GM23338 (cell line): ENCODE measurements around the gene TNS1. TPM values are rescaled to one million over a fixed set of nuclear protein-coding genes. Genes with fewer than 3 reads are reported as not detected.

Experiments used
- ATAC-seq: fragments of 200-7000 bp; cut with Tn5 transposase; 3 replicates; pipeline ENCODE4 v1.9.1; 2020
- DNase-seq: peaks from one replicate; pipeline ENCODE4 v3.0.0-alpha.2; 2015; ENCODE audit warnings: low spot score
- H2AFZ ChIP-seq: fragments of 200-600 bp; sonication (generic); 2 replicates; pipeline ENCODE4 v1.8.0; 2016; ENCODE audit warnings: antibody characterized with exemption, mild to moderate bottlenecking, moderate library complexity
- H3F3A ChIP-seq: fragments of 200-600 bp; sonication (generic); replicated peaks from 2 replicates; pipeline ENCODE4 v1.8.0; 2017; ENCODE audit warnings: antibody characterized with exemption, mixed run types, low read depth
- H3K27ac ChIP-seq: fragments of 200-600 bp; sonication (generic); 2 replicates; pipeline ENCODE4 v1.6.1; 2016; ENCODE audit warnings: low read depth
- H3K27me3 ChIP-seq: fragments of 200-600 bp; sonication (generic); 2 replicates; pipeline ENCODE4 v1.8.0; 2016; ENCODE audit warnings: mild to moderate bottlenecking, mixed run types, moderate library complexity; ENCODE audit not compliant: insufficient read depth
- H3K36me3 ChIP-seq: fragments of 200-600 bp; sonication (generic); 2 replicates; pipeline ENCODE4 v1.8.0; 2016; ENCODE audit warnings: mild to moderate bottlenecking; ENCODE audit not compliant: insufficient read depth
- H3K4me1 ChIP-seq: fragments of 200-600 bp; sonication (generic); 2 replicates; pipeline ENCODE4 v1.8.0; 2016; ENCODE audit warnings: mild to moderate bottlenecking, moderate library complexity; ENCODE audit not compliant: insufficient read depth
- H3K4me2 ChIP-seq: fragments of 200-600 bp; sonication (generic); 2 replicates; pipeline ENCODE4 v1.7.1; 2017; ENCODE audit warnings: mixed run types
- H3K4me3 ChIP-seq: fragments of 200-600 bp; sonication (generic); 2 replicates; pipeline ENCODE4 v1.6.1; 2016; ENCODE audit warnings: mixed run types
- H3K79me2 ChIP-seq: fragments of 200-600 bp; sonication (generic); replicated peaks from 2 replicates; pipeline ENCODE4 v1.8.0; 2017; ENCODE audit warnings: mild to moderate bottlenecking; ENCODE audit not compliant: insufficient read depth
- H3K9me2 ChIP-seq: fragments of 200-600 bp; sonication (generic); 2 replicates; pipeline ENCODE4 v1.8.0; 2017; ENCODE audit not compliant: insufficient read depth
- H4K20me1 ChIP-seq: fragments of 200-600 bp; sonication (generic); replicated peaks from 2 replicates; pipeline ENCODE4 v1.8.0; 2017; ENCODE audit warnings: mild to moderate bottlenecking; ENCODE audit not compliant: insufficient read depth
- H3K27ac Mint-ChIP-seq: 2 replicates; pipeline ENCODE4 v1.8.0; 2020; ENCODE audit warnings: inconsistent platforms, mild to moderate bottlenecking, moderate library complexity, mixed read lengths
- H3K27me3 Mint-ChIP-seq: 3 replicates; pipeline ENCODE4 v1.8.0; 2022; ENCODE audit warnings: low read depth, mild to moderate bottlenecking, moderate library complexity, mixed read lengths, inconsistent platforms; ENCODE audit not compliant: insufficient read depth, poor library complexity
- H3K36me3 Mint-ChIP-seq: 3 replicates; pipeline ENCODE4 v1.8.0; 2021; ENCODE audit warnings: low read depth, mild to moderate bottlenecking, inconsistent platforms, moderate library complexity, mixed read lengths
- H3K4me1 Mint-ChIP-seq: 3 replicates; pipeline ENCODE4 v1.8.0; 2020; ENCODE audit warnings: mild to moderate bottlenecking, inconsistent platforms, mixed read lengths
- H3K4me3 Mint-ChIP-seq: 3 replicates; pipeline ENCODE4 v1.8.0; 2021; ENCODE audit warnings: moderate library complexity, mild to moderate bottlenecking, inconsistent platforms, mixed read lengths
- H3K9me3 Mint-ChIP-seq: 3 replicates; pipeline ENCODE4 v1.8.0; 2020; ENCODE audit warnings: moderate library complexity, mild to moderate bottlenecking, inconsistent platforms, mixed read lengths
- CREB1 ChIP-seq: fragments of 250-450 bp; sonication (Bioruptor Pico); IDR thresholded peaks from 2 replicates; pipeline ENCODE4 v1.5.0; 2020; ENCODE audit warnings: low read depth, mild to moderate bottlenecking, moderate library complexity
- EZH2 ChIP-seq: fragments of 200-600 bp; sonication (generic); IDR thresholded peaks from one replicate; pipeline ENCODE4 v1.8.0; 2017; ENCODE audit warnings: antibody characterized with exemption, mild to moderate bottlenecking, low read depth; ENCODE audit not compliant: unreplicated experiment
- EZH2phosphoT487 ChIP-seq: fragments of 200-600 bp; sonication (generic); IDR thresholded peaks from one replicate; pipeline ENCODE4 v1.8.1; 2018; ENCODE audit warnings: antibody characterized with exemption; ENCODE audit not compliant: unreplicated experiment
- JUNB ChIP-seq: IDR thresholded peaks from one replicate; pipeline ENCODE4 v1.6.1; 2016; ENCODE audit warnings: antibody characterized with exemption; ENCODE audit not compliant: unreplicated experiment
- POLR2AphosphoS5 ChIP-seq: IDR thresholded peaks from 2 replicates; pipeline ENCODE4 v1.6.1; 2016; ENCODE audit warnings: antibody characterized with exemption, low read depth
- STAT1 ChIP-seq: IDR thresholded peaks from one replicate; pipeline ENCODE4 v1.6.1; 2016; ENCODE audit warnings: antibody characterized with exemption; ENCODE audit not compliant: unreplicated experiment
- ZNF114 ChIP-seq: fragments of 250-450 bp; sonication (Bioruptor Pico); IDR thresholded peaks from 2 replicates; pipeline ENCODE4 v1.5.0; 2020; ENCODE audit warnings: mild to moderate bottlenecking, moderate library complexity
- ZNF331 ChIP-seq: fragments of 250-450 bp; sonication (Bioruptor Pico); IDR thresholded peaks from 2 replicates; pipeline ENCODE4 v1.5.0; 2020; ENCODE audit warnings: low read depth, mild to moderate bottlenecking, moderate library complexity
- polyA plus RNA-seq: library from polyadenylated mRNA; unstranded; fragments of >200 nt; fragmentation: Nextera tagmentation; extraction: Ambion mirVana; gene quantifications from 2 replicates; pipeline ENCODE4 v1.2.1, GENCODE V29; 2016
- total RNA-seq: library from RNA; depleted of rRNA; stranded (reverse); fragments of >200 nt; shearing (Covaris generic); gene quantifications from 2 replicates; pipeline ENCODE4 v1.2.3, GENCODE V29; 2014
- TF ChIP-seq, protein P1 (sequence below), 2 experiments: fragments of 200-600 bp in 1 of 2; sonication (generic) in 1 of 2; conservative IDR thresholded peaks; 2 replicates each; pipeline versions ENCODE4 v1.5.1 to v1.6.1; 2016 to 2017; ENCODE audit warnings: antibody characterized with exemption in 2 of 2, low read depth in 2 of 2, mild to moderate bottlenecking in 2 of 2, moderate library complexity in 1 of 2
- TF ChIP-seq, protein P2 (sequence below): fragments of 250-450 bp; sonication (Bioruptor Pico); IDR thresholded peaks from 2 replicates; pipeline ENCODE4 v1.5.0; 2020; ENCODE audit warnings: mild to moderate bottlenecking, moderate library complexity
- TF ChIP-seq, protein P3 (sequence below): IDR thresholded peaks from 2 replicates; pipeline ENCODE4 v1.6.1; 2016; ENCODE audit warnings: antibody characterized with exemption

Gene TNS1
- total and polyA plus RNA-seq, 2 experiments from 2014 or later: 2.0 to 7.4 TPM

DNA sequence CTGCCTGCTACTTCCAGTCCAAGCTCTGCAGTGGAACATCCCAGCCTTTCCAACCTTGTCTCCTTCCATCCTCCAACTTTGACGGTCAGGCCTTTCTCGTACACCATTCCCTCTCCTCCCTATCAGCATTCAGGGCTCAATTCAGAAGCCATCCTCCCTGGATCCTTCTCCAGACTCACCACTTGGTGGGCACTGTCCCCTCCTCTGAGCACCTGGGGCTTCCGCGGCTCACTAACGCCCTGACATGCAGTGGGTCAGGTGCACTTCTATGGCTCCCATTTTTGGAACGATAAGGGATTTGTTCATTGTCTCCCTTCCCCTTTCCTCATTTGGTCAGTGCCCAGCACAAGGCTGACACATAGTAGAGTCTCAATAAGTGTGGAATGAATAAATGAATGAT lies 56.7 kb downstream of the TNS1 start:
- no peak overlapping the region for H3K4me3 ChIP-seq
- no peaks in the 10 kb centered on the region for H3K27me3 ChIP-seq
- no peak overlapping the region for H3K4me3 Mint-ChIP-seq
- ATAC-seq (no peak), DNase-seq (no peak)
- H3K27me3 Mint-ChIP-seq: peaks cover 8% of the 10 kb centered on the region
- H3K4me1 Mint-ChIP-seq: peaks cover 41% of the 10 kb centered on the region
- no peaks in the 10 kb centered on the region for H3K79me2 ChIP-seq
- TF ChIP-seq, protein P1, sequence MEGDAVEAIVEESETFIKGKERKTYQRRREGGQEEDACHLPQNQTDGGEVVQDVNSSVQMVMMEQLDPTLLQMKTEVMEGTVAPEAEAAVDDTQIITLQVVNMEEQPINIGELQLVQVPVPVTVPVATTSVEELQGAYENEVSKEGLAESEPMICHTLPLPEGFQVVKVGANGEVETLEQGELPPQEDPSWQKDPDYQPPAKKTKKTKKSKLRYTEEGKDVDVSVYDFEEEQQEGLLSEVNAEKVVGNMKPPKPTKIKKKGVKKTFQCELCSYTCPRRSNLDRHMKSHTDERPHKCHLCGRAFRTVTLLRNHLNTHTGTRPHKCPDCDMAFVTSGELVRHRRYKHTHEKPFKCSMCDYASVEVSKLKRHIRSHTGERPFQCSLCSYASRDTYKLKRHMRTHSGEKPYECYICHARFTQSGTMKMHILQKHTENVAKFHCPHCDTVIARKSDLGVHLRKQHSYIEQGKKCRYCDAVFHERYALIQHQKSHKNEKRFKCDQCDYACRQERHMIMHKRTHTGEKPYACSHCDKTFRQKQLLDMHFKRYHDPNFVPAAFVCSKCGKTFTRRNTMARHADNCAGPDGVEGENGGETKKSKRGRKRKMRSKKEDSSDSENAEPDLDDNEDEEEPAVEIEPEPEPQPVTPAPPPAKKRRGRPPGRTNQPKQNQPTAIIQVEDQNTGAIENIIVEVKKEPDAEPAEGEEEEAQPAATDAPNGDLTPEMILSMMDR (conservative IDR thresholded peaks at IDR 0.05; ENCODE audit: low read depth in 2 of 2): no peak
- H3K4me2 ChIP-seq: no peak overlapping the region
- no peaks in the 10 kb centered on the region for H3F3A ChIP-seq
- H3K27ac Mint-ChIP-seq: no peak overlapping the region
- H2AFZ ChIP-seq: no peak overlapping the region
- H4K20me1 ChIP-seq: no peaks in the 10 kb centered on the region
- no peaks in the 10 kb centered on the region for H3K36me3 ChIP-seq
- no peak overlapping the region for H3K27ac ChIP-seq
- no peaks in the 10 kb centered on the region; the same call in 2 of the 3 replicates for H3K36me3 Mint-ChIP-seq
- peaks cover 23% of the 10 kb centered on the region; the same call in 1 of the 2 replicates for H3K4me1 ChIP-seq
- no peaks in the 10 kb centered on the region for H3K9me2 ChIP-seq
- H3K9me3 Mint-ChIP-seq: no peaks in the 10 kb centered on the region

DNA sequence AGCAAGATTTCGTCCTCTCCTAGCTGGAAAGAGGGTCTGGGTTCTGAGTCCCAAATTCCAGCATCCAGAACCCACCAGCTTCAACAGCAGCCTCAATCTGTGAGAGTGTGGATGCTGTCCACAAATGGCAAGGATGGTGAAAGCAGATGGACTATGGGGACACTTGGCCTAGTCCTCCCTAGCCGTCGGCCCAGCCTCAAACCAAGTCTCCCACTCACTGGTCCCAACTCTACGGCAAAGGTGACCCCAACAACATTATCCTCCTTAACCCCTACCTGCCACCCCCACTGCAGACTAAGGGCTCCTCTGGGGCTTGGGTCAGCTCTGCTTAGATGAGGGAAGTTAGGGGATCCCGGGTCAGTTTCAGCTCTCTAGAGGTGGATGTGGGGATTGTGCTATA lies 57.3 kb downstream of the TNS1 start:
- Histone ChIP-seq H3K4me3 (no peak overlapping the region), H3K36me3 (no peaks in the 10 kb centered on the region), H3K4me2 (no peak overlapping the region), H3F3A (no peaks in the 10 kb centered on the region), H3K79me2 (no peaks in the 10 kb centered on the region), H3K27me3 (no peaks in the 10 kb centered on the region), H4K20me1 (no peaks in the 10 kb centered on the region), H2AFZ (no peak overlapping the region), H3K9me2 (no peaks in the 10 kb centered on the region), H3K27ac (no peak overlapping the region), H3K4me1 (peaks cover 19% of the 10 kb centered on the region; the same call in 1 of the 2 replicates)
- Mint-ChIP-seq H3K27me3 (peaks cover 8% of the 10 kb centered on the region), H3K4me1 (peaks cover 36% of the 10 kb centered on the region), H3K36me3 (no peaks in the 10 kb centered on the region; the same call in 2 of the 3 replicates), H3K9me3 (no peaks in the 10 kb centered on the region), H3K4me3 (no peak overlapping the region), H3K27ac (no peak overlapping the region)
- DNase-seq (no peak), ATAC-seq (no peak)
- TF ChIP-seq ZNF331 (CRISPR knock-in tag) (no peak), STAT1 (no peak), EZH2phosphoT487 (no peak), CREB1 (CRISPR knock-in tag) (no peak), POLR2AphosphoS5 (no peak), EZH2 (no peak), JUNB (no peak), ZNF114 (no peak)
- TF ChIP-seq, protein P2, sequence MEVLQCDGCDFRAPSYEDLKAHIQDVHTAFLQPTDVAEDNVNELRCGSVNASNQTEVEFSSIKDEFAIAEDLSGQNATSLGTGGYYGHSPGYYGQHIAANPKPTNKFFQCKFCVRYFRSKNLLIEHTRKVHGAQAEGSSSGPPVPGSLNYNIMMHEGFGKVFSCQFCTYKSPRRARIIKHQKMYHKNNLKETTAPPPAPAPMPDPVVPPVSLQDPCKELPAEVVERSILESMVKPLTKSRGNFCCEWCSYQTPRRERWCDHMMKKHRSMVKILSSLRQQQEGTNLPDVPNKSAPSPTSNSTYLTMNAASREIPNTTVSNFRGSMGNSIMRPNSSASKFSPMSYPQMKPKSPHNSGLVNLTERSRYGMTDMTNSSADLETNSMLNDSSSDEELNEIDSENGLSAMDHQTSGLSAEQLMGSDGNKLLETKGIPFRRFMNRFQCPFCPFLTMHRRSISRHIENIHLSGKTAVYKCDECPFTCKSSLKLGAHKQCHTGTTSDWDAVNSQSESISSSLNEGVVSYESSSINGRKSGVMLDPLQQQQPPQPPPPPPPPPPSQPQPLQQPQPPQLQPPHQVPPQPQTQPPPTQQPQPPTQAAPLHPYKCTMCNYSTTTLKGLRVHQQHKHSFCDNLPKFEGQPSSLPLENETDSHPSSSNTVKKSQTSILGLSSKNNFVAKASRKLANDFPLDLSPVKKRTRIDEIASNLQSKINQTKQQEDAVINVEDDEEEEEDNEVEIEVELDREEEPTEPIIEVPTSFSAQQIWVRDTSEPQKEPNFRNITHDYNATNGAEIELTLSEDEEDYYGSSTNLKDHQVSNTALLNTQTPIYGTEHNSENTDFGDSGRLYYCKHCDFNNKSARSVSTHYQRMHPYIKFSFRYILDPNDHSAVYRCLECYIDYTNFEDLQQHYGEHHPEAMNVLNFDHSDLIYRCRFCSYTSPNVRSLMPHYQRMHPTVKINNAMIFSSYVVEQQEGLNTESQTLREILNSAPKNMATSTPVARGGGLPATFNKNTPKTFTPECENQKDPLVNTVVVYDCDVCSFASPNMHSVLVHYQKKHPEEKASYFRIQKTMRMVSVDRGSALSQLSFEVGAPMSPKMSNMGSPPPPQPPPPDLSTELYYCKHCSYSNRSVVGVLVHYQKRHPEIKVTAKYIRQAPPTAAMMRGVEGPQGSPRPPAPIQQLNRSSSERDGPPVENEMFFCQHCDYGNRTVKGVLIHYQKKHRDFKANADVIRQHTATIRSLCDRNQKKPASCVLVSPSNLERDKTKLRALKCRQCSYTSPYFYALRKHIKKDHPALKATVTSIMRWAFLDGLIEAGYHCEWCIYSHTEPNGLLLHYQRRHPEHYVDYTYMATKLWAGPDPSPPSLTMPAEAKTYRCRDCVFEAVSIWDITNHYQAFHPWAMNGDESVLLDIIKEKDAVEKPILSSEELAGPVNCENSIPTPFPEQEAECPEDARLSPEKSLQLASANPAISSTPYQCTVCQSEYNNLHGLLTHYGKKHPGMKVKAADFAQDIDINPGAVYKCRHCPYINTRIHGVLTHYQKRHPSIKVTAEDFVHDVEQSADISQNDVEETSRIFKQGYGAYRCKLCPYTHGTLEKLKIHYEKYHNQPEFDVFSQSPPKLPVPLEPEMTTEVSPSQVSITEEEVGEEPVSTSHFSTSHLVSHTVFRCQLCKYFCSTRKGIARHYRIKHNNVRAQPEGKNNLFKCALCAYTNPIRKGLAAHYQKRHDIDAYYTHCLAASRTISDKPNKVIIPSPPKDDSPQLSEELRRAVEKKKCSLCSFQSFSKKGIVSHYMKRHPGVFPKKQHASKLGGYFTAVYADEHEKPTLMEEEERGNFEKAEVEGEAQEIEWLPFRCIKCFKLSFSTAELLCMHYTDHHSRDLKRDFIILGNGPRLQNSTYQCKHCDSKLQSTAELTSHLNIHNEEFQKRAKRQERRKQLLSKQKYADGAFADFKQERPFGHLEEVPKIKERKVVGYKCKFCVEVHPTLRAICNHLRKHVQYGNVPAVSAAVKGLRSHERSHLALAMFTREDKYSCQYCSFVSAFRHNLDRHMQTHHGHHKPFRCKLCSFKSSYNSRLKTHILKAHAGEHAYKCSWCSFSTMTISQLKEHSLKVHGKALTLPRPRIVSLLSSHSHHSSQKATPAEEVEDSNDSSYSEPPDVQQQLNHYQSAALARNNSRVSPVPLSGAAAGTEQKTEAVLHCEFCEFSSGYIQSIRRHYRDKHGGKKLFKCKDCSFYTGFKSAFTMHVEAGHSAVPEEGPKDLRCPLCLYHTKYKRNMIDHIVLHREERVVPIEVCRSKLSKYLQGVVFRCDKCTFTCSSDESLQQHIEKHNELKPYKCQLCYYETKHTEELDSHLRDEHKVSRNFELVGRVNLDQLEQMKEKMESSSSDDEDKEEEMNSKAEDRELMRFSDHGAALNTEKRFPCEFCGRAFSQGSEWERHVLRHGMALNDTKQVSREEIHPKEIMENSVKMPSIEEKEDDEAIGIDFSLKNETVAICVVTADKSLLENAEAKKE (CRISPR knock-in tag): no peak
- TF ChIP-seq, protein P3, sequence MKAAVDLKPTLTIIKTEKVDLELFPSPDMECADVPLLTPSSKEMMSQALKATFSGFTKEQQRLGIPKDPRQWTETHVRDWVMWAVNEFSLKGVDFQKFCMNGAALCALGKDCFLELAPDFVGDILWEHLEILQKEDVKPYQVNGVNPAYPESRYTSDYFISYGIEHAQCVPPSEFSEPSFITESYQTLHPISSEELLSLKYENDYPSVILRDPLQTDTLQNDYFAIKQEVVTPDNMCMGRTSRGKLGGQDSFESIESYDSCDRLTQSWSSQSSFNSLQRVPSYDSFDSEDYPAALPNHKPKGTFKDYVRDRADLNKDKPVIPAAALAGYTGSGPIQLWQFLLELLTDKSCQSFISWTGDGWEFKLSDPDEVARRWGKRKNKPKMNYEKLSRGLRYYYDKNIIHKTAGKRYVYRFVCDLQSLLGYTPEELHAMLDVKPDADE: no peak
- TF ChIP-seq, protein P1 (conservative IDR thresholded peaks at IDR 0.05; ENCODE audit: low read depth in 2 of 2): no peak
